Activated CD4-positive, alpha-beta T cell treated with anti-CD3 and anti-CD28 coated beads for 4 hours (primary cell): ENCODE data around the gene EPN1.

Experiments used
- DNase-seq, 2 donors: peaks; one replicate each; pipeline ENCODE4 v3.0.0-alpha.2; 2020

Gene EPN1

DNA sequence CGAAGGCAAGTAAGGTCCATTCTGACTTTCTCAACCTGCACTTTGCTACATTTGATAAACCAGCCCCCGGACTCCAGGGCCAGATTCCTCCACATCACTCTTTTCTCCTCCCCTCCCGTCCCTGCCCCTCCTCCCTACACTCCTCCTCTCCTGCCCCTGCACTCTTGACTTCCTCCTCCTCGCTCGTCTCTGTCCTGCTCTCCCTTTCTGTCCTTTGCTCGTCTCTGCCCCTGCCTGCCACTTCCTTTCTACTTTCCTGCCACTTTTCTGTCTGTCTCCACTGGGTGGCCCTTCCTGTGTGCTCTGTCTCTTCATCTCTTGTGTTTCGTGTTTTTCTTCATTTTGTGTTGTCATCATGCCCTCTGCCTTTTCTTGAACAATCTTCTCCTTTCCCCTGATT lies 13.2 kb upstream of the EPN1 start:
- no peak for DNase-seq

DNA sequence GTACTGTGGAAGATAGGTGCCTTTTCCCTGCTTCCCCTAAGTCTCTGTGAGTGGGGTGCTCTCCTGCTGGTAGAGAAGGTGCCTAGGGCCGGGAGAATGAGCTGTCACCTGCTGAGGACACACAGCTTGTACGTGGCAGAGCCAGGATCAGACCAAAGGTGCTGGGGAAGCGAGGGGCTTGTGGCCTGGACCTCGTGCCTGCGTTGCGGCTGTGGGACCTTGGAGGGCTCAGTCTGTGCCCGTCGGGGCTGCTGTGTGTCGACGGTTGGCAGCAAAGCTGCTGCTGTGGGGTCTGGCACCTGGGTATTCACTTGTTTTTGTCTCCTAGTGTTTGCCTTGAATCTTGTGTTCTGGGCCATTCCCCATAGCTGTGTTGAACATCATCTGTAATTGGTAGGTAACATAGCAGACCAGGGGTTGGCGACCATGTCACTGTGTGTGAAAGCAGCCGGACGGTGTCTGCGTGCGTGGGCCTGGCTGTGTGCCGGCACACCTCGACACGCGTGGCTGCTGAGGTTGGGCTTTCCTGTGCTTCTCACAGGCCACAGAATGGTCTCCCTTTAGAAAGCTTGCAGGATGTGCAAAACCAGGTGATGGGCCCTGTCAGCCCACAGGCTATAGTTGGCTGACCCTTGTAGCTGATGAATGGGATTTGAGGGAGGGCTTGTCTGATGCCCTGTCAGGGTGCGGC lies 11.0 kb upstream of the EPN1 start:
- no peak for DNase-seq

DNA sequence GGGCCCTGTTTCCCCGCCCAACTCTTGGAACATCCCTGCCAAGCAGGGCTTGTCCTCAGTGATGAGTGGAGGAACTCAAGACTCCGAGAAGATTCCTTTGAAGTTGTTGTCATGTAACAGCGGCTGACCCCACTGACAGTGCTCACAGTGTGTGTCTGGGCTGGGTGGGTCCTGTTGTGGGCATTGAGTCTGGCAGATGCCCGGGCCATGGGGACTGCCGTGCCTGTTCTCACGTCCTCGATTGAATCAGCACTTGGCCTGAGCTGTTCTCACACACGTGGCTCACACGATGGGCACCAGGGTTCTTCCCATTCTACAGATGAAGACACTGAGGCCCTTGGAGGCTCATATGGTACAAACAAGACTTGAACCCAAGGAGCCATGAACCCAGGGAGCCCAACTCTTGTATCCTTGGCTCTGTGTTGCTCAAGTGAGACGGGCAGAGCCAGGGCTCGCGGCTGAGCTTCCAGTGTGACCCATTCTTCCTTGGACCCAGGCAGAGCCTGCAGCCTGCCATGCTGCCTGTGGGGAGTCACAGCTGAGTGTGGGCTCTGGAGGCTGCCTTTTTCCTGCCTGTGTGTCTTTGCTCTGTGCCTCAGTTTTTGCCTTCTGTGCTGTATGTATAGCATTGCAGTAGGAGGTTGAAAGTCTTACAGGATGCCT lies 8.6 kb upstream of the EPN1 start:
- no peak for DNase-seq

DNA sequence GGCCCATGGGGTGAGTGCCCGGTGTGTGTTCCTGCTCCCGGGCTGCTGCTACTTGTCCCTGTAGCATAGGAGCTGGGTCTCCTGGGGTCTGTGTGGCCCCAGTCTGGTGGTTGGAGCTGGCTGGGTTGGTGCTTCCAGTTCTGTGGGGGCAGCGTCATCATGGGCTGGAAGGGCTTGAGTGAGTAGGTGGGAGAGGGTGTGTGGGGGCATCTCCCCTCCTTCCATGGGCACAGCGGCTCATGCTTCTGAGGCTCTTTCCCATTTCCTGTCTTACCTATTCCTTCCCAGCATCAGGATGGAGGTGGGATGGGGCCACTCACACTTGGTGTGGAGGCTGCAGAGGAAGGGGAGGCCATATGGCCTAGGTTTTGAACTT lies 8.0 kb upstream of the EPN1 start:
- no peak for DNase-seq

DNA sequence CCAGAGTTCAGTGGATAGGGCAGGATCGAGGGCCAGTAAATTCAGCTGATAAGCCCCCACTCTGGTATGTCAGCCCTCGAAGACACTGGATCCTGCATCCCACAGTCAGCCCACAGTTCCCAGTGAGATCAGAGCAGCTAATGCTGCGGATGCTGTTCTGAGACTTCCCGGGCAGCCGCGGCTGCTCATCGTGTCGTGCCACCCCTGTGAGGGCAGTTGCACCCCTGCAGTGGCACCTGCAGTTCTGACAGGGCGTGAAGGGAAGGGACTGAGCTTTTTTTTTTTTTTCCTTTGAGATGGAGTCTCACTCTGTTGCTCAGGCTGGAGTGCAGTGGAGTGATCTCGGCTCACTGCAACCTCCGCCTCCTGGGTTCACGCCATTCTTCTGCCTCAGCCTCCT lies 7.5 kb upstream of the EPN1 start:
- DNase-seq: no peak

- no peak for DNase-seq
These were observed 7.1 kb upstream of the EPN1 start for GRCh38 chr19:55667958-55668357.

- DNase-seq: no peak
These were observed 6.2 kb upstream of the EPN1 start for GRCh38 chr19:55668603-55669348.

- no peak for DNase-seq
These were observed 5.4 kb upstream of the EPN1 start for GRCh38 chr19:55669418-55670279.

DNA sequence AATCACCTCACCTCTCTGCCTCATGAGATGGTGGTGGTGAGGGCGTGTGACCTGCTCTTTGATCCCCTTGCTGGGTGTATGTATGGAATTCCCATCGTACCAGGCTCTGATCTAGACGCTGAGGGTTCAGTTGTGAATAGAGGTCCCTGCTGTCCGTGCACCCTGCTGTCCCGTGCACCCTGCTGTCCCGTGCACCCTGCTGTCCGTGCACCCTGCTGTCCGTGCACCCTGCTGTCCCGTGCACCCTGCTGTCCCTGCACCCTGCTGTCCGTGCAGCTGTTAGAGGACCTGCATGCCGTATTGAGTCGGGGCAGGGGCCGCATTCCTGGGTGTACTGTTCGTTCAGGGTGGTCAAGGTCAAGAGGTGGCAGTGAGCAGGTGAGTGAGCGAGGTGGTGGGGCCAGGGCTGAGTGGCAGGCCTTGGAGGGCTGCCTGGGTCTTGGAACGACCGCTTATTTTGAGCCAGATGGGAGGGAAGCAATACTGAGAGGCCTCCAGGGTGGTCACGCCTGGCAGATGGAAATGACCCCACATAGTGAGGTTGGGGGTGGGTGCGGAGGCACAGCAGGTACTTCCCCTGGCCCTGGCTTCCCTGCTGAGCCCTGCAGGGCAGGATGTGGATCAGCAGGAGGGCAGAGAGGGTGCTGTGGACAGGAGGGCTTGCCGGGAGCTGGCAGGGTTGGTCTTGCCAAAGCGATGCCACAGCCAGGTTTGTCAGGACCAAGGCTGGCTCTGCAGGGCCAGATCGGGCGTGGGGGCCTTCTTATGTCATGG lies 4.6 kb upstream of the EPN1 start:
- no peak for DNase-seq

- no peak for DNase-seq
These were observed 4.0 kb upstream of the EPN1 start for GRCh38 chr19:55671054-55671378.

- no peak for DNase-seq
These were observed 2.6 kb upstream of the EPN1 start for GRCh38 chr19:55672418-55672817.

- no peak for DNase-seq
These were observed 1.6 kb upstream of the EPN1 start for GRCh38 chr19:55673465-55673864.

DNA sequence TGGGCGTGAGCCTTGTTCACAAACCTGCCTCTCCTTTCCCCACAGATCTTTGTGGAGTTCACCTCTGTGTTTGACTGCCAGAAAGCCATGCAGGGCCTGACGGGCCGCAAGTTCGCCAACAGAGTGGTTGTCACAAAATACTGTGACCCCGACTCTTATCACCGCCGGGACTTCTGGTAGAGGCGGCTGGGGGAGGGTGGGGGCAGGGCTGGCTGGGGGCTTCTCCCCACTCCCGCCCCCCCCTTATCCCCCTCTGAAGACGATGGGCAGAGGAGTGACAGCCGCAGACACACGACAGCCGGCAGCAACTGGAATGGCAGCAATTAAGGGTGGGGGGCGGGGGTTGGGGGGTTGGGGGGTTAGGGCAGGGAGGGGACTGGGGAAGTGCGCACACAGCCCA lies 1.1 kb upstream of the EPN1 start:
- DNase-seq: no peak

DNA sequence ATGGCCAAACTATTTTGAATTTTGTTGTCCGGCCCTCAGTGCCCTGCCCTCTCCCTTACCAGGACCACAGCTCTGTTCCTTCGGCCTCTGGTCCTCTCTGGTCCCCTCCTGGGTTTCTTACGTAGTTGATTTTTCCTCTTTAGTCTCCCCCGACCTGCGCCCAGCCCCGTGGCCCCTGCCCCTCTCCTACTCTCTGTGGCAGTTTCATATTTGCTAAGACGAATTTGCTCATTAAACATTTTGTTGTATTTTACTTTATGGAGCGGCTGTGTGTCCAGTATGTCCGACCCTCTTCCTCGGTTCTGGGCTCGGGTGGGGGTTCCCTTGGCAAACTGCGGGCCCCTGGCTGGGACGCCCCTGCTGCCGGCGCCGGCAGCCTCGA lies 576 bp upstream of the EPN1 start:
- no peak for DNase-seq

DNA sequence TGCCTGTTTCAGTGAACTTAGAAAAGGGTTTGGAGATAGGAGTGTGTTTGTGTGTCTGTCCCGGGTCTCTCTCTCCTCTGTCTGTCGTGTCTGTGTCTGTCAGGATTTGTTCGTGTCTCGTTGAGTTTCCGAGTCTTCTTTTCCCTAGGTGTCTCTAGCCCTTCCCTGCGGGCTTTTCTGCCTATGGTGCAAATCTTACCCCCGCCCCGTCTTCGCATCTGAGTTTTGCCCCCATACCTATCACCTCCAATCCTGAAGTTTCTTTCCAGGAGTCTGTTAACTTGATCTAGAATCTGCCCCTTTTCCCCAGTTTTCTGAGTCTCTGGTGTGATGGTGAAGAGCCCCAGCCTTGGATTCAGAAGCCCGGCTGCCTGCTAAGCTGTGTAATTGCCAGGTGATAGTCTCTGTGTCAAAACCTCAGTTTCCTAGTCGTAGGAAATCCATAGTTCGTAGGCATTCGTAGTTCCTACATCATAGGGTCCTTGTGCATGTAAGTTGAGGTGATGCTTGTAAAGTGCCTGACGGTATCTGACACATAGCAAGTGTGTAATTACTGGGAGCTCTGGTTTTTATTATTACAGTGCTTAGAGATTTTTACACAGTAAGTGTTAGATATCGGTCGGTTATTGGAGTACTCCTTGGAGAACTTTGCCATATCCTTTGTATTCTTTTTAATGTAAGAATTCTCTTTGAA lies 782 bp downstream of the EPN1 start:
- DNase-seq: no peak

- no peak for DNase-seq
These were observed 1.4 kb downstream of the EPN1 start for GRCh38 chr19:55676383-55676782.

DNA sequence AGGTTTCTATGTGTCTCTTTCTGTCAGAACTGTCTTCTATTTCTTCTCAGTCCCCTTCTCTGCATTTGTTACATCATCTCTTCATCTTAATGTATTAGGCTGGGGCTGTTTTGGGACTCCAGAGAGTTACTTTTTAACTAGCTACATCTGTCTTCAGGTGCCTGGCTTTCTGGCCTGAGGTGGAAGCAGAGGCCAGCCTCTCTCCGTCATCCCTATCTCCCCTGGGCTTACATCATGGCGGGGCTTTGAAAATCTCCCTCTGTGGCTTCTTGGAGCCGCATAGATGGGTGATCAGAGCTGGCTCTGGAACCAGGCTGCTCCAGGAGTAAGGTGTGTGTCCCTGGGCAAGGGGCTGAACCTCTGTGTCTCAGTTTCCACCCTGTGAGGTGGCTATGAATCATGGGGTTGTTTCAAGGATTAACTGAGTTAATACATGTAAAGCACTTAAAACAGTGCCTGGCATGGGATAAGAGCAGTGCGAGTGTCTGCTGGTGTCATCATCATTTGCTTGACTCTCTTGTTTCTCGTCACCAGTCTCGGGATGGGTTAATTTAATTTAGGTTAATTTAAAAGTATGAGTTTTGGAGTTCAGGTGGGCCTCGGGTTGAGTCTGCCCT lies 2.0 kb downstream of the EPN1 start:
- no peak for DNase-seq

- no peak for DNase-seq
These were observed 2.6 kb downstream of the EPN1 start for GRCh38 chr19:55677572-55678028.

DNA sequence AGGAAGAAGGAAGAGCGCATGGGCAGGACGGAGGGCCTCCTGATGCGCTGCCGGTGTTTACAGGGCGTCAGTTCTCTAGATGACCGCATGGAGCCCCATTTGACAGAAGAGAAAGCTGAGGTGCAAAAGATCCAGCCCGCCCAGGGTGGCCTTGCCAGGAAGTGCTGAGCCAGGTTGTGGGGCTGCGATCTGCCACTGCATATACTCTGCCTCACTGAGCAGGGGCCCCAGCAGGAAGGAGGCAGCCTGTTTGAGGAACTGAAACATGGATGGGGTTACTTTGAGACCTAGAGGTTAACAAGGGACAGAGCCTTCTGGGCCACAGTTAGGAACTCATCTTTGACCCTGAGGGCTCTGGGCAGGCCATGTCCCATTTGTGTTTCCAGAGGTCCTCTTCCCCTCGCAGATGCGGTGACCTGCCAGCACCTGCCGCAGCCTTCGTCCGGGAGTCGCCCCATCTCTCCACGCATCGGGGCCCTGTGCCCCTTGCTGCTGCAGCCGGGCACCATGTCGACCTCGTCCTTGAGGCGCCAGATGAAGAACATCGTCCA lies 3.2 kb downstream of the EPN1 start:
- DNase-seq: no peak

- no peak for DNase-seq
These were observed 4.6 kb downstream of the EPN1 start for GRCh38 chr19:55679343-55680257.
